GM19240 (cell line): ENCODE results near the gene HRH2.
"Not testable (repeated sequence)": the region's sequence is repeated elsewhere in the genome, so short reads cannot be mapped to it uniquely, and the experiment has no call there.

Source experiments
- DNase-seq: peaks from one replicate; pipeline ENCODE4 v3.0.0; 2011; ENCODE audit warnings: low spot score; ENCODE audit not compliant: insufficient read length

Gene HRH2

GRCh38 chr5:175738602-175739133 lies 80.8 kb downstream of the HRH2 start:
- no peak for DNase-seq

GRCh38 chr5:175740014-175740413 lies 82.1 kb downstream of the HRH2 start:
- DNase-seq = no peak

- DNase-seq = no peak
Measured at GRCh38 chr5:175741556-175741955, 83.7 kb downstream of the HRH2 start.

GRCh38 chr5:175742290-175742994 lies 84.6 kb downstream of the HRH2 start:
- DNase-seq = no peak

GRCh38 chr5:175743676-175744210 lies 85.9 kb downstream of the HRH2 start:
- no peak for DNase-seq

- no peak for DNase-seq
Measured at GRCh38 chr5:175745210-175745609, 87.3 kb downstream of the HRH2 start.

GRCh38 chr5:175746851-175747250 lies 89.0 kb downstream of the HRH2 start:
- DNase-seq = no peak

GRCh38 chr5:175747539-175748060 lies 89.7 kb downstream of the HRH2 start:
- no peak for DNase-seq

- no peak for DNase-seq
Measured at GRCh38 chr5:175748650-175749049, 90.8 kb downstream of the HRH2 start.

- DNase-seq = no peak
Measured at GRCh38 chr5:175749591-175749990, 91.7 kb downstream of the HRH2 start.

GRCh38 chr5:175750511-175750931 lies 92.7 kb downstream of the HRH2 start:
- DNase-seq = no peak

GRCh38 chr5:175751369-175751768 lies 93.5 kb downstream of the HRH2 start:
- DNase-seq = no peak

- DNase-seq = no peak
Measured at GRCh38 chr5:175752826-175753535, 95.1 kb downstream of the HRH2 start.

- no peak for DNase-seq
Measured at GRCh38 chr5:175753536-175754402, 95.9 kb downstream of the HRH2 start.

- not testable (repeated sequence) for DNase-seq
Measured at GRCh38 chr5:175759991-175760390, 102.1 kb downstream of the HRH2 start.
